ENCODE data around the gene FARS2.
A peak's percentile ranks its signal among the peaks of the same experiment; 100 is the strongest.
"Not testable (repeated sequence)": the region's sequence is repeated elsewhere in the genome, so short reads cannot be mapped to it uniquely, and the experiment has no call there.

FARS2 gene

DNA sequence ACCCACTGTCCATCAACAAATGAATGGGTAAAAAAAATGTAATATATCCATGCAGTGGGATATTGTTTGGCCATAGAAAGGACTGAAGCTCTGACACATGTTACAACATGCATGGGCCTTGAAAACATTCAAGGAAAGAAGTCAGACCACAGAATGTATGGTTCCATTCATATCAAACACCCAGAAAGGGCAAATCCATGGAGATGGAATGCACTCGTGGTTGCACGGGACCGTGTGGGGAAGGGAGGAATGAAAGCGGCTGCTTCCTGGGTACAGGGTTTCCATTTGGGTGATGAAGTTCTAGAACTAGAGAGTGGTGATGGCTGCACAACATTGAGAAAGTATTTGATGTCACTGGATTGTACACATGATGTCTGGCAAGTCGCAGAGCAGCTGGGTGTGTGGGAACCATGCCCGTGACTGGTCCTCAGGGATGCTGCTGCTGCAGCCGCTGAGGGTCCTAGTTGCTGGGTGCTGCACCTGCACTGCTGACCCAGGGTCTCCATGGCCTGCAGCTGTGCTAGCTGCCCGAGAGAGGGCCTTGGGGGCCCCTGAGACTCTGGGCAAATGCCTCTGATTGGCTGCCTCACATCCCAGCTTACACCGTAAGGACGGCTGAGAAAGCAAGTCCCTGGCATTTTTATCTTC is 525.1 kb downstream of the FARS2 start:
- TF ChIP-seq POLR2AphosphoS5 (IDR thresholded peaks at IDR 0.05; ENCODE audit: low read depth, low read length) (no peak), TAF1 (IDR thresholded peaks at IDR 0.05; ENCODE audit: borderline replicate concordance, low read depth, low read length) (no peak), POLR2A (IDR thresholded peaks at IDR 0.05; ENCODE audit: low read depth, low read length) (no peak)
- FAIRE-seq (no peak), DNase-seq (ENCODE audit: insufficient read length) (no peak)

DNA sequence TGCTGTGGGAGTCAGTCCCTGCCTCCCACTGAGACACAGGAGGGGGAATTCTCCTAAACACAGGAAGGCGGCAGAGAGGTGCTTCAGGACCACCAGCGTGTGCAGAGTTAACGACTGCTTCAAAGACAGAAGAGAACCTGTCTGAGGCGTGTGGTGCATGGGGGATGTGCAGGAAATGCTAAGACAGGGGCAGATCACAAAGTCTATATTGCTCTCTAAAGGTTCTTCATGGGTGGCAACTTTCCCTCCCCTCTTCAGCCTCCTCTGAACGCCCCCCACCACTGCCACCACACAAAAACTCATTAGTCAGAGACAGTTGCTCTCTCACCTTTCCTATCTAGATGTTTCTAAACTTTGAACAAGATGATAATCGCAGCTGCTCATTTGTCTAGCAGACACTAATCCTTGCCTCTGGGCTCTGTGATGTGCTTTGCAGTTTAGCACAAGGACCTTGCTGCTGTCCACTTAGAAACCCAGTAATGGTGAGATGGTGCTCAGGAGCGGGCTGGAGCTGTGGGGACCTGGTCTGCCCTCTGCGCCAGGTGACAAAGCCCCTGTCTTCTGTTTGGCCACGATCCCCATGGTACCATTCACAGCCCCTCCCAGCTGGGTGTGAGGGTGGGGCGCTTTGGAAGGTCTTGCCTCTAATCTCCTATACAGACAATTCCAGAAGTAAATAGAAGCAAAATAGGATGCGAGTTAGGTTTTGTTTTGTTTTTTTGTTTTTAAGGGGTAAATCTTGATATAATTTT is 525.8 kb downstream of the FARS2 start:
- DNase-seq (ENCODE audit: insufficient read length) (no peak), FAIRE-seq (no peak)
- TF ChIP-seq POLR2AphosphoS5 (IDR thresholded peaks at IDR 0.05; ENCODE audit: low read depth, low read length) (no peak), POLR2A (IDR thresholded peaks at IDR 0.05; ENCODE audit: low read depth, low read length) (no peak), TAF1 (IDR thresholded peaks at IDR 0.05; ENCODE audit: borderline replicate concordance, low read depth, low read length) (no peak)

DNA sequence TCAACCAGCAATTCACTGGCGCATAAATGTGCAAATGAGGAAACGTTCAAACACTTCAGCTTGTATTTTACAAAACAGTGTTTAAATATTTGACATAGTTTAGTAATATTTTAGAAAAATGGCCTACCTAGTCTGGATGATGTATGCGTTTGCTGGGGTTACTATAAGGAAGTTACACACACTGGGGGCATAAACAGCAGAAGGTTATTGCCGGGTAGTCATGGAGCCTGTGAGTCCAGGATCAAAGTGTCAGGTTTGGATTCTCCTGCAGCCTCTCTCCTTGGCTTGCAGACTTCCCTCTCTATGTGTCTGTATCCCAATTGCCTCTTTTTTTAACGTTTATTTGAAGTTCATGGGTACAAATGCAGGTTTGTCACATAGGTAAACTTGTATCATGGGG is 528.1 kb downstream of the FARS2 start:
- DNase-seq (ENCODE audit: insufficient read length); FAIRE-seq: not testable (repeated sequence)

DNA sequence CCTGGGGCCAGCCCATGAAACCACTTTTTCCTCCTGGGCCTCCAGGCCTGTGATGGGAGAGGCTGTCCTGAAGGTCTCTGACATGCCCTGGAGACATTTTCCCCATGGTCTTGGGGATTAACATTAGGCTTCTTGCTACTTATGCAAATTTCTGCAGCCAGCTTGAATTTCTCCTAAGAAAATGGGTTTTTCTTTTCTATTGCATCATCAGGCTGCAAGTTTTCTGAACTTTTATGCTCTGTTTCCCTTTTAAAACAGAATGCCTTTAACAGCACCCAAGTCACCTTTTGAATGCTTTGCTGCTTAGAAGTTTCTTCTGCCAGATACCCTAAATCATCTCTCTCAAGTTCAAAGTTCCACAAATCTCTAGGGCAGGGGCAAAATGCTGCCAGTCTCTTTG is 535.2 kb downstream of the FARS2 start:
- FAIRE-seq; DNase-seq (ENCODE audit: insufficient read length): not testable (repeated sequence)

DNA sequence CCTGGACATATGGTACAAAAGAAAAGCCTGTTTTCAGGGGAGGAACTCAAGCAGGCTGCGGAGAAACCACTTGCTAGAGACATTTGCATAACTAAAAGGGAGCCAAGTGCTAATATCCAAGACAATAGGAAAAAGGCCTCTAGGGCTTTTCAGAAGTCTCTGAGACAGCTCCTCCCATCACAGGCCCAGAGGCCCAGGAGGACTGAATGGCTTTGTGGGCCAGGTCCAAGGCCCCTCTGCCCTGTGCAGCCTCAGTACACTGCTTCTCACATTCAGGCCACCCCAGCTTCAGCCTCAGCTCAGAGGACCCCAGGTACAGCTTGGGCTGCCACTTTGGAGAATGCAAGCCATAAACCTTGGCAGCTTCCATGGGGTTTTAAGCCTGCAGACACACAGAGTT is 545.1 kb downstream of the FARS2 start:
- not testable (repeated sequence) for DNase-seq (ENCODE audit: insufficient read length)

DNA sequence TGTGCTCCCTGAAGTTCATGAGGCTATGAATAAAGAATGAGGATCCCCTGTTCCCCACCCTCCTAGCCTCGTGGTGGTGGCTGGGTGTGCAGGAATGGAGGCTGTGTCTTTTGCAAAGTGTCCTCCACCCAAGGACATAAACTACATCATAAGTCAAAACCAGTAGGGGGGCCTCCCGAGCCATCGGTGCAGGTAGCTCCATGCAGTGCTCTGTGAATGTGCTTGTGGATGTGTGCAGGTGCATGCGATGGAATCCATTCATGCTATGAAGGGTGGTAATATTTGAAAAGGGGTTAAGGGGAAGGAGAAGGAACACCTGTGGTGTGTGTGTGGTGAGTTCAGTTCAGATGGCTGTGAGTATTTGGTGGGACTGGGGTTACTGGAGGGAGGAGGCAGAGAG is 548.1 kb downstream of the FARS2 start:
- no peak for TF ChIP-seq TAF1 (IDR thresholded peaks at IDR 0.05; ENCODE audit: borderline replicate concordance, low read depth, low read length)
- no peak for TF ChIP-seq POLR2AphosphoS5 (IDR thresholded peaks at IDR 0.05; ENCODE audit: low read depth, low read length)
- no peak for TF ChIP-seq POLR2A (IDR thresholded peaks at IDR 0.05; ENCODE audit: low read depth, low read length)
- DNase-seq (ENCODE audit: insufficient read length) (no peak), FAIRE-seq (no peak)

More for the DNA sequence above, 545.1 kb downstream of the FARS2 start:
- not testable (repeated sequence) for FAIRE-seq

DNA sequence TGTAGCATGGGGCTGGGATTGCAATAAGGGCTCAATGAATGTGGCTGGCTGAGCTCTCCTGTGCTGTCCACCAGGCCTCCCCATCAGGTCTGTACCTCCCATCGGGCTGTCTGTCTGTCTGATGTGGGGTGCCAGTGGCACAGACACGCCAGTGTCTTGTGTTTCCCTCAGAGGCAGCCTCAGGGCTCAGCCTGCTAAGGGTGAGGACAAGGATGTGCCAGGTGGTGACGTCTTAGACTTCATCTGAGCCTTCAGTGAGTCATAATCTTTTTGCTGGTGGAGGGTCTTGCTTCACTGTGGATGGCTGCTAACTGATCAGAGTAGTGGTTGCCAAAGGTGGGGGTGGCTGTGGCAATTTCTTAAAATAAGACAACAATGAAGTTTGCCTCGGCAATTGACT is 550.7 kb downstream of the FARS2 start:
- DNase-seq (ENCODE audit: insufficient read length) (no peak), FAIRE-seq (no peak)
- TF ChIP-seq POLR2A (IDR thresholded peaks at IDR 0.05; ENCODE audit: low read depth, low read length) (no peak), TAF1 (IDR thresholded peaks at IDR 0.05; ENCODE audit: borderline replicate concordance, low read depth, low read length) (no peak), POLR2AphosphoS5 (IDR thresholded peaks at IDR 0.05; ENCODE audit: low read depth, low read length) (no peak)

DNA sequence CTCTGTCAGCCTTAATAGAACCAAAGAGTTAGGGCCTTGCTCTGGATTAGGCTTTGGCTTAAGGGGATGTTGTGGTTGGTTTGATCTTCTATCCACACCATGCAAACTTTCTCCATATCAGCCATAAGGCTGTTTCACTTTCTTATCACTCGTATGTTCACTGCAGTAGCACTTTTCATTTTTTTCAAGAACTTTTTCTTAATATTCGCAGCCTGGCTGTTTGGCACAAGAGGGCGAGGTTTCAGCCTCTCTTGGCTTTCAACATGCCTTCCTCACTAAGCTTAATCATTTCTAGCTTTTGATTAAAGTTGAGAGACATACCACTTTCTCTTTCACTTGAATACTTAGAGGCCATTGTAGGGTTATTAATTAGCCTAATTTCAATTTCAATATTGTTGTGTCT is 552.3 kb downstream of the FARS2 start:
- no peak for FAIRE-seq
- TF ChIP-seq POLR2AphosphoS5 (IDR thresholded peaks at IDR 0.05; ENCODE audit: low read depth, low read length) (no peak), TAF1 (IDR thresholded peaks at IDR 0.05; ENCODE audit: borderline replicate concordance, low read depth, low read length) (no peak), POLR2A (IDR thresholded peaks at IDR 0.05; ENCODE audit: low read depth, low read length) (no peak)
- no peak for DNase-seq (ENCODE audit: insufficient read length)

DNA sequence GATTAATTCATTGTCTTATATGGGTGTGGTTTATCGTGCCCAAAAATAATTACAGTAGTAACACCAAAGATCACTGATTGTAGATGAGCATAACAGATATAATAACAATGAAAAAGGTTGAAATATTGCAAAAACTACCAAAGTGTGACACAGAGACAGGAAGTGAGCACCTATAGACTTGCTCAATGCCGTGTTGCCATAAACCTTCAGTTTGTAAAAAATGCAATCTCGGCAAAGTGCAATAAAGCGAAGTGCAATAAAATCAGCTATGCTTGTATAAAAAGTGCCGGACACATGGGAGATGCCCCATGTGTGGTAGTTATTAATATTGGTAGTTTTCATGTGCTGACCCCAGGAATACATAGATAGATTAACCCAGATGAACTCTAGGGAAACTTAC is 552.8 kb downstream of the FARS2 start:
- TF ChIP-seq POLR2AphosphoS5 (IDR thresholded peaks at IDR 0.05; ENCODE audit: low read depth, low read length) (no peak), TAF1 (IDR thresholded peaks at IDR 0.05; ENCODE audit: borderline replicate concordance, low read depth, low read length) (no peak), POLR2A (IDR thresholded peaks at IDR 0.05; ENCODE audit: low read depth, low read length) (no peak)
- no peak for FAIRE-seq
- no peak for DNase-seq (ENCODE audit: insufficient read length)

DNA sequence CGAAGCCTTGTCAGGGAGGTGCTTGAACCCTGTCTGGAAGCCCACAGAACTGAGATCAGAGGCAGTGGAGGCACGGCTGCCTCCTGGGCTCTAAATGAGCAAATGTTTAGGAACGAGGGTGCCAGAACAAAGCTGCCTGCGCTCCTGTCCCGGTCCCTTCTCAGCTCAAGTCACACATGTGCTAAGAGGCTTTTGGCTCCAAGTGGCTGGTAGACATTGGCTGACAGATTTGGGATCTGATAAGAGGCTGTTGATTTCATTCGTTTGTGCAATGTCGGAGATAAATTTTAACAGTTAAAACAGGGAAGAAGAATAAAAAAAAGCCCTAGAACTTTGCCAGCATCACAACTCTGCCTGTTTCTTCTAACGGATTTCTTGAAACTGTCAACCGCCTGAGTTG is 553.6 kb downstream of the FARS2 start:
- FAIRE-seq (peak; percentile 5), DNase-seq (ENCODE audit: insufficient read length) (no peak)
- TF ChIP-seq POLR2AphosphoS5 (IDR thresholded peaks at IDR 0.05; ENCODE audit: low read depth, low read length) (no peak), TAF1 (IDR thresholded peaks at IDR 0.05; ENCODE audit: borderline replicate concordance, low read depth, low read length) (no peak)

DNA sequence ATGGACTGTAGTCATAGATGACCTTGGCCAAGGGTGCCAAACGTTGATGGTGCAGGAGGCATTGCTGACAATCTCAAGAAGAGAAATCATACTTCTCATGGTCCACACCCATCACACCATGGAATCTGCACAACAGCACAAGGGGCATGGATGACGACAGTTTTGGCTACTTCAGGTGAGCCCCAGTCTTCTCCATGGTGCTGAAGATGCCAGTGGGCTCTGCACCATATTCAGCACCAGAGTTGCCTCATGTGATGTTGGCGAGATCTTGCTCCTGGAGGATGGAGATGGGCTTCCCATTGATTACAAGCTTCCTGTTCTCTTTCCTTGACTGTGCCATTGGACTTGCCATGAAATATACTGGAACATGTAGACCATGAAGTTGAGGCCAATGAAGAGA is 556.6 kb downstream of the FARS2 start:
- no peak for DNase-seq (ENCODE audit: insufficient read length)
- TF ChIP-seq TAF1 (IDR thresholded peaks at IDR 0.05; ENCODE audit: borderline replicate concordance, low read depth, low read length), result no peak
- no peak for TF ChIP-seq POLR2AphosphoS5 (IDR thresholded peaks at IDR 0.05; ENCODE audit: low read depth, low read length)
- no peak for TF ChIP-seq POLR2A (IDR thresholded peaks at IDR 0.05; ENCODE audit: low read depth, low read length)
- FAIRE-seq, result no peak

DNA sequence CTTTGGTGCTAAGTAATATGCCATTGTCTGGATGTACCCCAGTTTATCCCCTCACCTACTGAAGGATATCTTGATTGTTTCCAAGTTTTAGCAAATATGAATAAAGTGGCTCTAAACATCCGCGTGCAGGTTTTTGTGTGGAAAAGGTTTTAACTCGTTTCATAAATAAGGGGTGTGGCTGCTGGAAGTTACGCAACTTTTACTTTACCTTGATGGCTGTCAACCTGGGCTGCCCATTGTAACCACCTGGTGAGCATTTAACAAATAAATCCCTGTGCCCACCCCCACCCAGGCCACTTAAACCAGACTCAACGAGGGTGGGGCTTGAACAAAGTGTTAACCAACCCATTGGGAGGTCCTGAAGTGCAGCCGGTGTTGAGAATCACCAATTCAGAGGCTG is 557.6 kb downstream of the FARS2 start:
- TF ChIP-seq TAF1 (IDR thresholded peaks at IDR 0.05; ENCODE audit: borderline replicate concordance, low read depth, low read length), result no peak
- no peak for TF ChIP-seq POLR2A (IDR thresholded peaks at IDR 0.05; ENCODE audit: low read depth, low read length)
- no peak for TF ChIP-seq POLR2AphosphoS5 (IDR thresholded peaks at IDR 0.05; ENCODE audit: low read depth, low read length)
- FAIRE-seq (no peak), DNase-seq (ENCODE audit: insufficient read length) (no peak)
